Measurements from ENCODE around the gene NEU3. TPM values are rescaled to one million over a fixed set of nuclear protein-coding genes. Genes with fewer than 3 reads are reported as not detected.

Gene NEU3
- total RNA-seq, 4 donors from 2014 or later, result 2.6 to 11.7 (median 3.9) TPM

Small RNA genes lying within 50 kb of the gene (small RNA-seq; reads per million reads assigned to genes)
- gene RNU6-216P, result 0 reads per million in 4 donors

Other genes starting within 250 kb of the NEU3 start
- gene RNF169, start 240.1 kb upstream of the NEU3 start, total RNA-seq, result 10 to 100 TPM; 15.1 to 22.4 (median 16.6) TPM
- gene XRRA1, start 39.8 kb upstream of the NEU3 start, total RNA-seq, result 10 to 100 TPM in 3 of 4 donors, 1 to 10 TPM in 1; 5.7 to 61.0 (median 17.2) TPM
- gene SPCS2, start 39.7 kb upstream of the NEU3 start, total RNA-seq, result 10 to 100 TPM in 3 of 4 donors, 1 to 10 TPM in 1; 6.4 to 59.9 (median 21.0) TPM
- not detected for gene OR2AT4, start 107.9 kb downstream of the NEU3 start, total RNA-seq
- gene SLCO2B1, start 162.2 kb downstream of the NEU3 start, total RNA-seq, result 100 to 1,000 TPM in 3 of 4 donors, 10 to 100 TPM in 1; 72.9 to 165 (median 111) TPM

All from transverse colon (tissue), 4 donors.